SU-DHL-6 (cell line): ENCODE results near the gene P3H4.

Experiments
- H2AFZ ChIP-seq: fragments of 200-600 bp; sonication (generic); 2 replicates; pipeline ENCODE4 v1.6.1; 2014; ENCODE audit warnings: low read depth, mild to moderate bottlenecking, moderate library complexity, mixed read lengths, antibody characterized with exemption, low read length; ENCODE audit not compliant: severe bottlenecking
- H3F3A ChIP-seq: fragments of 200-600 bp; shearing (Covaris generic); 2 replicates; pipeline ENCODE4 v1.6.0; 2016; ENCODE audit warnings: antibody characterized with exemption, mild to moderate bottlenecking; ENCODE audit not compliant: insufficient read depth
- H3K27ac ChIP-seq: fragments of 200-600 bp; sonication (generic); 2 replicates; pipeline ENCODE4 v1.5.1; 2016; ENCODE audit warnings: low read depth, mild to moderate bottlenecking, low read length, moderate library complexity, mixed read lengths
- H3K27me3 ChIP-seq: fragments of 200-600 bp; sonication (generic), shearing (Covaris generic); 2 replicates; pipeline ENCODE4 v1.6.0; 2014; ENCODE audit warnings: mild to moderate bottlenecking, low read length
- H3K36me3 ChIP-seq: fragments of 200-600 bp; sonication (generic); 2 replicates; pipeline ENCODE4 v1.6.1; 2014; ENCODE audit warnings: mild to moderate bottlenecking, low read length, mixed read lengths
- H3K4me2 ChIP-seq: fragments of 300-600, 200-600 bp; shearing (Covaris generic), sonication (generic); 2 replicates; pipeline ENCODE4 v1.6.0; 2014; ENCODE audit warnings: low read length, low read depth, mild to moderate bottlenecking; ENCODE audit not compliant: poor library complexity, severe bottlenecking
- H3K4me3 ChIP-seq: fragments of 200-600 bp; sonication (generic); 2 replicates; pipeline ENCODE4 v1.5.1; 2014; ENCODE audit warnings: antibody characterized with exemption, low read length, mild to moderate bottlenecking, mixed read lengths; ENCODE audit not compliant: insufficient read depth, poor library complexity, severe bottlenecking
- H3K79me2 ChIP-seq: fragments of 200-600 bp; sonication (generic); 2 replicates; pipeline ENCODE4 v1.6.1; 2014; ENCODE audit warnings: mild to moderate bottlenecking, low read length, moderate library complexity; ENCODE audit not compliant: insufficient read depth
- H3K9ac ChIP-seq: fragments of 200-600 bp; sonication (generic); 2 replicates; pipeline ENCODE4 v1.7.0; 2014; ENCODE audit warnings: mild to moderate bottlenecking, low read length
- H3K9me2 ChIP-seq: fragments of 200-600 bp; sonication (generic); replicated peaks from 2 replicates; pipeline ENCODE4 v1.6.1; 2014; ENCODE audit warnings: low read length; ENCODE audit not compliant: insufficient read depth
- H3K9me3 ChIP-seq: fragments of 200-600 bp; sonication (generic); 2 replicates; pipeline ENCODE4 v1.6.1; 2014; ENCODE audit warnings: low read length, mixed read lengths; ENCODE audit not compliant: insufficient read depth
- H4K20me1 ChIP-seq: fragments of 200-600 bp; sonication (generic); 2 replicates; pipeline ENCODE4 v1.6.1; 2014; ENCODE audit warnings: low read depth, mild to moderate bottlenecking, antibody characterized with exemption, low read length, moderate library complexity, mixed read lengths
- EZH2phosphoT487 ChIP-seq: fragments of 200-600 bp; sonication (generic), shearing (Covaris generic); conservative IDR thresholded peaks from 2 replicates; pipeline ENCODE4 v1.6.1; 2018; ENCODE audit warnings: mild to moderate bottlenecking, antibody characterized with exemption, low read length, moderate library complexity, mixed read lengths
- TF ChIP-seq, protein P1 (sequence below): fragments of 200-600 bp; sonication (generic); IDR thresholded peaks from one replicate; pipeline ENCODE4 v1.5.1; 2017; ENCODE audit warnings: antibody characterized with exemption, mild to moderate bottlenecking, low read length, moderate library complexity; ENCODE audit not compliant: insufficient read depth, poor library complexity, severe bottlenecking

Gene P3H4

DNA sequence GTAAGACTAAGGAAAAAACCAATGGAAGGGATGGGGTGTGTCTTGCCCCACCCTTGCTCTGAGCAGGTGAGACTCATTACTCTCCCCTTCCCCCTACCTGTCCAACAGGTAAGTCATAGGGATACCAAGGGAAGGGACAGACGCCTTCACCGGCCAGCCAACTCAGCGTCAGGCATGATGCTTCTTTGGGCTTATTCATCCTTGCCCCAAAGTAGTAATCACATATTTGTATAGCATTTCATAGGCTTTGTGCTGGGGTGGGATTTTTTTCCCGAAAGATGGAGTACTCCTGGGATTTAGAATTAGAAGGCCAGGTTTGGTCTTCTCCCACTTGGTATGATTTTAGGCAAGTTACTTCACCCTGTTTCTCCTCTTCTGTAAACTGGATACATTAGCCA, 24.7 kb downstream of the P3H4 start:
- Histone ChIP-seq H3K27ac (no peak overlapping the region), H3K4me2 (no peak overlapping the region)

DNA sequence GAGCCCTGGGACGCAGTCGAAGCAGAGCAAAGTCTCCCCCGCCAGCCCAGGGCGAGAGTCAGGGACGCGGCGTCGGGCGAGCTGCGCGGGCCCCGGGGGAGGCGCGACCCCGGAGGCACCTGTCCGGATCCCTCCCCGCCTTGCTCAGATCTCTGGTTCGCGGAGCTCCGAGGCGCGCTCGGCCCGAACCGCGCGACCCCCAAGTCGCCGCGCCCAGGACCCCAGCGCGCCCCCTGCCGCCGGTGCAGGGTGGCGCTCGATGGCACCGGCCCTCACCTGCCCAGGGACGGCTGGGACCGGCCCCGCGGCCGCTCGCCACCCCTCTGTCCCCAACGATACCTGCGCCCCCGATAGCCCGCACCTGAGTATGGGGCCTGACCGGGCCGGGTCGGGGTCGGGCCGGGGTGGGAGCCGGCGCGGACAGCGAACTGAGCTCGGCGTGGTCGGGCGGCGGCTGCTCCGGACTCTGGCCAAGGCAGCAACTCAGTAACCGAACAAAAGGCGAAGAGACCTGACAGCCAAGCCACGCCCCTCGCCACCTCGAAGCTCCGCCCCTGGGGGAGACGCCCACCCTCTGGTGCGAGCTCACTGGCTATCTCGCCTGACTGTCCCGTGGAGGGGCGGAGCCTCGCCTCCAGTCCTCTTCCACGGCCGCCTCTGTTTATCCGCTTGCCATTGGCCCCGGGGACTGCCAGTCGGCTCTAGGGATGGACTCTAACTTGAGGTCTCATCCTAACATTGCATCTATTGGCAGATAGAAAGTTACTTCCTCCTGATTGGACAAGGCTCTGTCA, 25.3 kb downstream of the P3H4 start, which contains the start of gene JUP:
JUP (minus strand) TSS at position 485 of the 794 bp plus-strand sequence. CDS start 14,857 bp downstream, outside the sequence.
- Histone ChIP-seq H3K4me2 (peak within 1 kb of the TSS; percentile 41), H3K9me2 (no peaks in the 10 kb centered on the region), H3K27me3 (no peaks in the 10 kb centered on the region), H3K27ac (no peak within 1 kb of the TSS), H3K36me3 (no peaks in the 10 kb centered on the region), H3F3A (no peaks in the 10 kb centered on the region), H3K4me3 (no peak within 1 kb of the TSS), H3K9ac (no peak within 1 kb of the TSS), H2AFZ (no peak within 1 kb of the TSS), H4K20me1 (no peaks in the 10 kb centered on the region), H3K79me2 (no peaks in the 10 kb centered on the region), H3K9me3 (no peaks in the 10 kb centered on the region)
- no peak for TF ChIP-seq EZH2phosphoT487
- TF ChIP-seq, protein P1, sequence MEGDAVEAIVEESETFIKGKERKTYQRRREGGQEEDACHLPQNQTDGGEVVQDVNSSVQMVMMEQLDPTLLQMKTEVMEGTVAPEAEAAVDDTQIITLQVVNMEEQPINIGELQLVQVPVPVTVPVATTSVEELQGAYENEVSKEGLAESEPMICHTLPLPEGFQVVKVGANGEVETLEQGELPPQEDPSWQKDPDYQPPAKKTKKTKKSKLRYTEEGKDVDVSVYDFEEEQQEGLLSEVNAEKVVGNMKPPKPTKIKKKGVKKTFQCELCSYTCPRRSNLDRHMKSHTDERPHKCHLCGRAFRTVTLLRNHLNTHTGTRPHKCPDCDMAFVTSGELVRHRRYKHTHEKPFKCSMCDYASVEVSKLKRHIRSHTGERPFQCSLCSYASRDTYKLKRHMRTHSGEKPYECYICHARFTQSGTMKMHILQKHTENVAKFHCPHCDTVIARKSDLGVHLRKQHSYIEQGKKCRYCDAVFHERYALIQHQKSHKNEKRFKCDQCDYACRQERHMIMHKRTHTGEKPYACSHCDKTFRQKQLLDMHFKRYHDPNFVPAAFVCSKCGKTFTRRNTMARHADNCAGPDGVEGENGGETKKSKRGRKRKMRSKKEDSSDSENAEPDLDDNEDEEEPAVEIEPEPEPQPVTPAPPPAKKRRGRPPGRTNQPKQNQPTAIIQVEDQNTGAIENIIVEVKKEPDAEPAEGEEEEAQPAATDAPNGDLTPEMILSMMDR, result peak; percentile 38

More for the DNA sequence above, 24.7 kb downstream of the P3H4 start:
- no peak overlapping the region for H3K9ac ChIP-seq
- no peaks in the 10 kb centered on the region for H3K9me3 ChIP-seq
- no peak overlapping the region for H2AFZ ChIP-seq
- no peaks in the 10 kb centered on the region for H4K20me1 ChIP-seq
- no peaks in the 10 kb centered on the region for H3K27me3 ChIP-seq
- no peaks in the 10 kb centered on the region for H3K36me3 ChIP-seq
- no peaks in the 10 kb centered on the region for H3F3A ChIP-seq
- no peaks in the 10 kb centered on the region for H3K79me2 ChIP-seq
- no peak for TF ChIP-seq EZH2phosphoT487
- TF ChIP-seq, protein P1, result no peak
- H3K9me2 ChIP-seq, result no peaks in the 10 kb centered on the region
- H3K4me3 ChIP-seq, result no peak overlapping the region

DNA sequence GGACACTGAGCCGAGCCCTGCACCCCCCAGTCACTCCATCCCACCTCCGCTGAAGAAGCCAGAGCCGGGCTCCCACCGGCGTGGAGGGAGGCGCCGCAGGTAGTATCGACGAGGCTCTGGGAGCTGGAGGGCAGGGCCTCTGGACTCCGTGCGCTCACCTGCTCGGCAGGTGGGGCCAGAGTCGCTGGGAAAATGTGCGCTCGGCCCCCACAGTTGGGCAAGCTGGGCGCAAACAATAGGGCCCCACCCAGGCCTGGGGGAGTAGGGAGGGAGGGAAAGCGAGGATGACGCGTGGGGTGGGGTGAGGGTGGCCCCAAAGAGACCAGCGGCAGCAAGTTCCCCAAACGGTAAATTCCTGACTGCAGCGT, 25.9 kb downstream of the P3H4 start:
- Histone ChIP-seq H4K20me1 (no peaks in the 10 kb centered on the region), H3K9me2 (no peaks in the 10 kb centered on the region), H3K9me3 (no peaks in the 10 kb centered on the region), H3K79me2 (no peaks in the 10 kb centered on the region), H3K9ac (no peak overlapping the region), H3K27me3 (no peaks in the 10 kb centered on the region), H3K27ac (no peak overlapping the region), H3F3A (no peaks in the 10 kb centered on the region), H3K36me3 (no peaks in the 10 kb centered on the region), H3K4me2 (peak overlapping the region; percentile 41), H3K4me3 (no peak overlapping the region), H2AFZ (no peak overlapping the region)
- TF ChIP-seq, protein P1, result no peak
- no peak for TF ChIP-seq EZH2phosphoT487
